ENCODE data around the gene TIMELESS. TPM values are rescaled to one million over a fixed set of nuclear protein-coding genes. Genes with fewer than 3 reads are reported as not detected.
"Not testable (repeated sequence)": the region's sequence is repeated elsewhere in the genome, so short reads cannot be mapped to it uniquely, and the experiment has no call there.

The TIMELESS gene
- polyA plus RNA-seq (ENCODE audit: insufficient read length in 4 of 4) = 10 to 100 TPM; 30.4 to 45.3 (median 40.8) TPM

- peak; percentile 86 to 95 (median 89) for DNase-seq (ENCODE audit: low read depth in 4 of 4, low spot score in 2 of 4)
These were observed at the start of gene TIMELESS for GRCh38 chr12:56448860-56449621. TIMELESS (minus strand) TSS chr12:56449426; CDS start chr12:56434170, 15,256 bp downstream.

GRCh38 chr12:56498126-56498902 lies 49.1 kb upstream of the TIMELESS start:
- not testable (repeated sequence) for DNase-seq (ENCODE audit: low read depth in 4 of 4, low spot score in 2 of 4)

- not testable (repeated sequence) for DNase-seq (ENCODE audit: low read depth in 4 of 4, low spot score in 2 of 4)
These were observed 47.5 kb upstream of the TIMELESS start for GRCh38 chr12:56496704-56497103.

- not testable (repeated sequence) for DNase-seq (ENCODE audit: low read depth in 4 of 4, low spot score in 2 of 4)
These were observed 45.3 kb upstream of the TIMELESS start for GRCh38 chr12:56494481-56494880.

- DNase-seq (ENCODE audit: low read depth in 4 of 4, low spot score in 2 of 4) = not testable (repeated sequence)
These were observed 44.8 kb upstream of the TIMELESS start for GRCh38 chr12:56494106-56494415.

- not testable (repeated sequence) for DNase-seq (ENCODE audit: low read depth in 4 of 4, low spot score in 2 of 4)
These were observed 44.3 kb upstream of the TIMELESS start for GRCh38 chr12:56493409-56494105.

GRCh38 chr12:56490360-56490759 lies 41.1 kb upstream of the TIMELESS start:
- no peak for DNase-seq (ENCODE audit: low read depth in 4 of 4, low spot score in 2 of 4)

- peak; percentile 55 to 73 (median 59) for DNase-seq (ENCODE audit: low read depth in 4 of 4, low spot score in 2 of 4)
These were observed 39.1 kb upstream of the TIMELESS start, which contains the start of gene GLS2 for GRCh38 chr12:56488041-56488955. GLS2 (minus strand) TSS chr12:56488161; CDS start chr12:56488118, 43 bp downstream.

- DNase-seq (ENCODE audit: low read depth in 4 of 4, low spot score in 2 of 4) = peak in 3 of 4 donors; percentile 7 to 34 (median 25)
These were observed 38.3 kb upstream of the TIMELESS start for GRCh38 chr12:56487448-56488040.

GRCh38 chr12:56486694-56487093 lies 37.5 kb upstream of the TIMELESS start:
- DNase-seq (ENCODE audit: low read depth in 4 of 4, low spot score in 2 of 4) = no peak

- no peak for DNase-seq (ENCODE audit: low read depth in 4 of 4, low spot score in 2 of 4)
These were observed 35.3 kb upstream of the TIMELESS start for GRCh38 chr12:56484566-56484965.

GRCh38 chr12:56479625-56480024 lies 30.4 kb upstream of the TIMELESS start:
- DNase-seq (ENCODE audit: low read depth in 4 of 4, low spot score in 2 of 4) = no peak

- DNase-seq (ENCODE audit: low read depth in 4 of 4, low spot score in 2 of 4) = no peak
These were observed 28.4 kb upstream of the TIMELESS start for GRCh38 chr12:56477521-56478225.

- DNase-seq (ENCODE audit: low read depth in 4 of 4, low spot score in 2 of 4) = no peak
These were observed 27.8 kb upstream of the TIMELESS start for GRCh38 chr12:56476972-56477432.

GRCh38 chr12:56476143-56476542 lies 26.9 kb upstream of the TIMELESS start:
- no peak for DNase-seq (ENCODE audit: low read depth in 4 of 4, low spot score in 2 of 4)

- DNase-seq (ENCODE audit: low read depth in 4 of 4, low spot score in 2 of 4) = no peak
These were observed 25.2 kb upstream of the TIMELESS start for GRCh38 chr12:56474389-56474788.

- DNase-seq (ENCODE audit: low read depth in 4 of 4, low spot score in 2 of 4) = no peak
These were observed 20.0 kb upstream of the TIMELESS start for GRCh38 chr12:56469007-56469930.

Data from left renal cortex interstitium (tissue), 4 donors.